Right lobe of liver (tissue), 6 donors: ENCODE results near the gene BMP5. TPM values are rescaled to one million over a fixed set of nuclear protein-coding genes. Genes with fewer than 3 reads are reported as not detected.

Source experiments
- ATAC-seq, 4 donors: fragments of 200-7000 bp; cut with Tn5 transposase; one replicate each; pipeline ENCODE4 v1.9.1; 2020; ENCODE audit warnings: mild to moderate bottlenecking in 4 of 4, moderate library complexity in 4 of 4
- DNase-seq, 3 donors: peaks; one replicate each; pipeline ENCODE4 v3.0.0-alpha.2; 2020
- H3K27ac ChIP-seq, 3 donors: fragments of 200-600 bp; one replicate each; pipeline ENCODE4 v1.8.0; 2022
- H3K27me3 ChIP-seq, 2 donors: fragments of 200-600 bp; one replicate each; pipeline ENCODE4 v1.8.0; 2022
- H3K36me3 ChIP-seq, 4 donors: fragments of 200-600 bp; sonication (generic) in 1 of 4; one replicate each; pipeline versions ENCODE4 v1.5.1 to v1.8.0; 2017 to 2022; ENCODE audit warnings: control low read depth in 1 of 4
- H3K4me1 ChIP-seq, 4 donors: fragments of 200-600 bp; sonication (generic) in 1 of 4; one replicate each; pipeline versions ENCODE4 v1.5.1 to v1.8.0; 2017 to 2022; ENCODE audit warnings: control low read depth in 1 of 4
- H3K4me3 ChIP-seq, 3 donors: fragments of 200-600 bp; one replicate each; pipeline ENCODE4 v1.8.0; 2022
- H3K9me3 ChIP-seq, 4 donors: fragments of 200-600 bp; sonication (generic) in 1 of 4; one replicate each; pipeline versions ENCODE4 v1.5.1 to v1.8.0; 2017 to 2022; ENCODE audit warnings: control low read depth in 1 of 4
- CTCF ChIP-seq, 4 donors: fragments of 200-600 bp in 3 of 4; fragments of 450-650 bp in 1 of 4; IDR thresholded peaks; one replicate each; pipeline versions ENCODE4 v1.5.1 to v1.8.0; 2016 to 2022; ENCODE audit warnings: antibody characterized with exemption in 4 of 4, mild to moderate bottlenecking in 2 of 4
- POLR2A ChIP-seq: fragments of 450-650 bp; IDR thresholded peaks from one replicate; pipeline ENCODE4 v1.6.1; 2017; ENCODE audit warnings: antibody characterized with exemption, mild to moderate bottlenecking
- WGBS: methylation state at CpG from one replicate; pipeline ENCODE4 v1.1.6; 2018; ENCODE audit warnings: low coverage, low lambda C conversion rate; ENCODE audit not compliant: insufficient coverage; ENCODE audit errors: missing lambda C conversion rate; 5-methylcytosine and 5-hydroxymethylcytosine counted together
- intact Hi-C, 2 donors: fragments of 100-400 bp; cut with DNase I; formaldehyde crosslinking; loops; one replicate each; pipeline versions ENCODE4 v1.11.2 to v1.14.1; 2022
- total RNA-seq, 6 experiments: library from RNA; depleted of rRNA in 2 of 6; stranded (reverse); fragments of >200 nt in 2 of 6; fragmentation: NEBNext Ultra II Directional in 3 of 6; extraction: Animal tissue kit (Norgen Biotek cat#: 25700) in 3 of 6; gene quantifications; one replicate each; pipeline versions ENCODE4 v1.1.0 to v1.2.4, GENCODE V29; 2016 to 2023
- donor health status: DM: no; HTN: yes; CAD: no.
- donor health status: DM: no; HTN: no; CAD: no.
- donor health status: DM: no; HTN: no; CAD: no.
- donor health status: DM: no; HTN: yes; CAD: no.
- donor health status: DM: no; HTN: yes; CAD: no.

The BMP5 gene
- total RNA-seq, 6 experiments from 2014 or later = 0.18 to 0.95 (median 0.49) TPM

DNA sequence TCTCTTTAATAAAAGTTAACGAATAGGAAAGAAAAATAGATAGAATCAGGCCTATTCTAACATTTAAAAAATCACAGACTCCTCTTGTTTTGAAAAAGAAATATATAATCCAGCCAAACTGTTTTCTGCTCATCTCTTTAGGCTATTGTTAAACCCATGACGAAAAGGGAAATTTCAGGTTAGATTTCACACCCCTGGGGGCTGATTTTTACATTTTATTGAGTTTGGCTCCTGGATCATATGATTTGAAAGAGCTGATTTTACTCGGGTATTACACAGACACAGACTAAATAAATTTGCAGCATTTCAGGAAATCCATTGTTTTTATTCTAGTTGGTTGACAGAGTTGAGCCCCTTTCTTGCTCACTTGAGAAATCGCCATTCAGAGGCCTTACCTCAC is 160.6 kb downstream of the BMP5 start:
- ATAC-seq (no peak), DNase-seq (no peak)
- Histone ChIP-seq H3K4me3 (no peak overlapping the region), H3K9me3 (no peaks in the 10 kb centered on the region), H3K27ac (no peak overlapping the region), H3K36me3 (no peaks in the 10 kb centered on the region), H3K27me3 (no peaks in the 10 kb centered on the region), H3K4me1 (no peaks in the 10 kb centered on the region)
- intact Hi-C loops = no loop called here
- 37% methylated on average over 4 of the region's 4 CpGs for WGBS
- no peak for TF ChIP-seq POLR2A
- no peak for TF ChIP-seq CTCF (IDR thresholded peaks at IDR 0.05)

- TF ChIP-seq CTCF (IDR thresholded peaks at IDR 0.05) = no peak
- no peak for TF ChIP-seq POLR2A
- ATAC-seq = no peak
These were observed 162.0 kb downstream of the BMP5 start for GRCh38 chr6:55713436-55713835.

DNA sequence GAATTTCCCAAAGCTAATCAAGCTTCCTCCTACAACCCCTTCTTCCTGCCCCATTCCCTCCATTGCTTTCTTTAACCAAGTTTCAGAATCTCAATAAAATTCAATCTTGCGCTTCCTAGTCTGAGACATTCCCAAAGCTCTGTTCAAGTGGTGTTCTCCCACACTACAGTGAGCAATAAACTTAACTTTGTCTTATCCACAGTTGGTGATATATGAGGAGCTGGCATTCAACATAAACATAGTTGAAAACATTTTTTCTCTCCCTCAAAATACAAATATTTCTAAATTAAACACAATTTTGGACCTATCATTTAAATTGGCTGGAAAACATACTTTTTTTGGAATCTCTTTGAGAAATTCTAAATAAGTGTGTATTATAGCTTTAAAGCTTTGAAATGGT is 166.7 kb downstream of the BMP5 start:
- Histone ChIP-seq H3K27ac (no peak overlapping the region), H3K4me3 (no peak overlapping the region), H3K27me3 (no peaks in the 10 kb centered on the region), H3K4me1 (no peaks in the 10 kb centered on the region), H3K36me3 (no peaks in the 10 kb centered on the region), H3K9me3 (no peaks in the 10 kb centered on the region)
- DNase-seq = no peak
- 83% methylated on average over 1 of the region's 1 CpG for WGBS
- no peak for TF ChIP-seq CTCF (IDR thresholded peaks at IDR 0.05)
- no peak for TF ChIP-seq POLR2A
- intact Hi-C loops = no loop called here
- no peak for ATAC-seq

More at GRCh38 chr6:55713436-55713835, 162.0 kb downstream of the BMP5 start:
- intact Hi-C loops = no loop called here
- DNase-seq = no peak
- no peaks in the 10 kb centered on the region for H3K9me3 ChIP-seq
- no peaks in the 10 kb centered on the region for H3K27me3 ChIP-seq
- H3K36me3 ChIP-seq = no peaks in the 10 kb centered on the region
- H3K27ac ChIP-seq = no peak overlapping the region
- no peak overlapping the region for H3K4me3 ChIP-seq
- H3K4me1 ChIP-seq = no peaks in the 10 kb centered on the region
- WGBS = 12% methylated on average over 3 of the region's 3 CpGs

DNA sequence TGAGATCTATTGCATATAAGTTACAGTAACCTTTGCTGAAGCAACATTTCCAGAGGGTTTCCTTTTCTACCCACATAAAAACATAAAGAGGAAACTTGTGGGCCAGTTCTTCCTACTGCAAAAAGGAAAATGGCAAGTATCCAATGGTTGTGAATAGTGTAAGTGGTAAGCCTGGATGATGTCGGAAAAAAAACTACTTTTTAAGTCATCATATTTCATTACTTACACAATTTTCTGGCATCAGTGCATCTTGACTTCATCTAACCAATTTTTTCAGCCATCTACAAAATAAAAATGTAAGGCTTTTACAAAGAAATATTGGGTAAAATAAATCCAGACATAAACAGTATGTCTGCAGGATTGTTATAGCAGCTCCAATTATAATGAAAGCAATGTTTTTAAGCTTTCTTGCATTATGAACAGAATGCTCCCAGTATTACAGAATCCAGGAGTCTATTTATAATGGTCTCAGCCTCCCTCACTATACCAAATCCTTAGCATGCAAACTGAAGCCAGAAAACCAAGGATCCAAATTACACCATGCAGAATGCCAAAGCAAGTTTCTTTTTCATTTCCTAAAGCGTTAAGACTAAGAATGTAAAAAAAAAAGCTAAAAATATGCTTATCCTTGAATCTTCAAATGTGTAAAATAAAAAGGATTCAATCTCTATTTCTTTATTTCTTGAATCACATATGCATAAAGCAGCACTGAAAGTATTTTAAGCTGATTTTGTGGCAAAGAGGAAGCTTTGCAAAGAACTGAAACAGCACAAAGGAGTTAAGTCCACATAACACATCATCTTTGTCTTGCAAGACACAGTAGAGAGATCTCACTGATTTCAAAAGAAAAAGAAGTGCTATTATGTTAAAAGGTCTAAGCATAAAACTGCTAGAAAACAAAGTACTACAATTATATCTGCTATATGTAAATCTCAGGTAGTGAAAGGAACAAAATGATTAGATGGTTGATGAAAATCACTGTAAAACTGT is 169.6 kb downstream of the BMP5 start:
- no peak overlapping the region for H3K27ac ChIP-seq
- no peak overlapping the region for H3K4me3 ChIP-seq
- 27% methylated on average over 2 of the region's 2 CpGs for WGBS
- DNase-seq = no peak
- TF ChIP-seq CTCF (IDR thresholded peaks at IDR 0.05) (no peak), POLR2A (no peak)
- no peaks in the 10 kb centered on the region for H3K36me3 ChIP-seq
- H3K9me3 ChIP-seq = no peaks in the 10 kb centered on the region
- intact Hi-C loops = no loop called here
- no peak for ATAC-seq
- H3K4me1 ChIP-seq = no peaks in the 10 kb centered on the region
- no peaks in the 10 kb centered on the region for H3K27me3 ChIP-seq
